ENCODE data around the gene ARHGEF7. TPM values are rescaled to one million over a fixed set of nuclear protein-coding genes. Genes with fewer than 3 reads are reported as not detected.

Gene ARHGEF7
- total RNA-seq, 2 donors from 2014 or later, result 49.5 to 53.5 TPM

DNA sequence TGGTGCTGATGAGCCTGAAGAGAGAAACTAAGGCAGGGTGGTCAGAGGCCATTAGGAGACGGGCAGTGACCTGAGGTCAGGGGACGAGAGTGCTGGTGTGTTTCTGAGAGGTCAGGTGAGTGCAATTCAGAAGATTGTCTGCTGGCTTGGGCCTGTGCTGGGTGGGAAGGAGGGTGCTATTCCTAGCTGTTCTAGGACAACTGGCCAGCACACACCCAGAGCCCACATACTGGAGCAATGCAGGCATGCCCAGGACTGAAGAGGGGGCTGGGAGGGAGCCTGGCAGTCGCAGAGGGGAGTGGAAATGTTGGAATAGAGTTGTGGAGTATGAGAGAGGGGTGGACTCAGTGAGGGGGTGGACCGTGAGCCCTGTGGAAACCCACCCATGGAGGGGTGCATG is 16.5 kb downstream of the ARHGEF7 start:
- no peaks in the 10 kb centered on the region for H3K4me1 ChIP-seq (ENCODE audit: control insufficient read depth, insufficient read depth, low read length)
- H3K27me3 ChIP-seq (ENCODE audit: control insufficient read depth, insufficient read depth, low read length, poor library complexity, severe bottlenecking), result peaks cover 9% of the 10 kb centered on the region
- DNase-seq, result peak; percentile 29
- WGBS, 2 experiments (ENCODE audit: insufficient coverage in 1 of 2, insufficient read length in 1 of 2), result 82 to 86% methylated on average over 2 to 4 of the region's 4 CpGs
- peaks cover 21% of the 10 kb centered on the region for H3K27me3 Mint-ChIP-seq (ENCODE audit: insufficient read depth)
- H3K9me3 ChIP-seq (ENCODE audit: control insufficient read depth, low read length), result no peaks in the 10 kb centered on the region
- no peak overlapping the region for H3K4me3 Mint-ChIP-seq
- no peak overlapping the region for H3K9ac ChIP-seq (ENCODE audit: extremely low read depth, low read length, poor library complexity, severe bottlenecking)
- H3K4me3 ChIP-seq (ENCODE audit: low read length), result no peak overlapping the region
- H3K36me3 ChIP-seq (ENCODE audit: control insufficient read depth, insufficient read depth, low read length), result no peaks in the 10 kb centered on the region
- no peak overlapping the region for H3K27ac Mint-ChIP-seq
- TF ChIP-seq, protein P1, sequence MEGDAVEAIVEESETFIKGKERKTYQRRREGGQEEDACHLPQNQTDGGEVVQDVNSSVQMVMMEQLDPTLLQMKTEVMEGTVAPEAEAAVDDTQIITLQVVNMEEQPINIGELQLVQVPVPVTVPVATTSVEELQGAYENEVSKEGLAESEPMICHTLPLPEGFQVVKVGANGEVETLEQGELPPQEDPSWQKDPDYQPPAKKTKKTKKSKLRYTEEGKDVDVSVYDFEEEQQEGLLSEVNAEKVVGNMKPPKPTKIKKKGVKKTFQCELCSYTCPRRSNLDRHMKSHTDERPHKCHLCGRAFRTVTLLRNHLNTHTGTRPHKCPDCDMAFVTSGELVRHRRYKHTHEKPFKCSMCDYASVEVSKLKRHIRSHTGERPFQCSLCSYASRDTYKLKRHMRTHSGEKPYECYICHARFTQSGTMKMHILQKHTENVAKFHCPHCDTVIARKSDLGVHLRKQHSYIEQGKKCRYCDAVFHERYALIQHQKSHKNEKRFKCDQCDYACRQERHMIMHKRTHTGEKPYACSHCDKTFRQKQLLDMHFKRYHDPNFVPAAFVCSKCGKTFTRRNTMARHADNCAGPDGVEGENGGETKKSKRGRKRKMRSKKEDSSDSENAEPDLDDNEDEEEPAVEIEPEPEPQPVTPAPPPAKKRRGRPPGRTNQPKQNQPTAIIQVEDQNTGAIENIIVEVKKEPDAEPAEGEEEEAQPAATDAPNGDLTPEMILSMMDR (conservative IDR thresholded peaks at IDR 0.05), result no peak
- H3K4me1 Mint-ChIP-seq, result no peaks in the 10 kb centered on the region
- H3K36me3 Mint-ChIP-seq (ENCODE audit: low read depth), result no peaks in the 10 kb centered on the region
- no peaks in the 10 kb centered on the region for H3K9me3 Mint-ChIP-seq
- H3K27ac ChIP-seq (ENCODE audit: low read depth, low read length), result no peak overlapping the region

DNA sequence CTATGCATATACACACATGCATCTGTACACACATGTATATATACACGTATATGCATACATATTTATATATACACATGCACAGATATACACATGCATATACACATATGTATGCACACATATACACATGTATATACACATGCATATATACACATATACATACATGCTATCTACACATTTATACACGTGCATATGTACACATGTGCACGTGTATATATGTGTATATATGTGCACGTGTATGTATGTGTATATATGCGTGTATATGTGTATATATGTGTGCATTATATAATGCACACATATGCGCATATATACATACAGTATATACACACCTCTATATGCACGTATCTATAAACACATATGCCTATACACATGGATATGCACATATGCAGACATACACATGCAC is 17.8 kb downstream of the ARHGEF7 start:
- H3K4me3 Mint-ChIP-seq, result no peak overlapping the region
- no peak for DNase-seq
- H3K27ac Mint-ChIP-seq, result no peak overlapping the region
- no peaks in the 10 kb centered on the region for H3K9me3 ChIP-seq (ENCODE audit: control insufficient read depth, low read length)
- no peaks in the 10 kb centered on the region for H3K36me3 Mint-ChIP-seq (ENCODE audit: low read depth)
- H3K36me3 ChIP-seq (ENCODE audit: control insufficient read depth, insufficient read depth, low read length), result no peaks in the 10 kb centered on the region
- no peaks in the 10 kb centered on the region for H3K4me1 ChIP-seq (ENCODE audit: control insufficient read depth, insufficient read depth, low read length)
- H3K4me3 ChIP-seq (ENCODE audit: low read length), result no peak overlapping the region
- no peaks in the 10 kb centered on the region for H3K4me1 Mint-ChIP-seq
- H3K9me3 Mint-ChIP-seq, result no peaks in the 10 kb centered on the region
- peaks cover 9% of the 10 kb centered on the region for H3K27me3 ChIP-seq (ENCODE audit: control insufficient read depth, insufficient read depth, low read length, poor library complexity, severe bottlenecking)
- H3K27me3 Mint-ChIP-seq (ENCODE audit: insufficient read depth), result peaks cover 29% of the 10 kb centered on the region
- TF ChIP-seq, protein P1 (conservative IDR thresholded peaks at IDR 0.05), result no peak
- no peak overlapping the region for H3K27ac ChIP-seq (ENCODE audit: low read depth, low read length)
- 95 to 100% methylated on average over 2 to 3 of the region's 7 CpGs for WGBS, 2 experiments (ENCODE audit: insufficient coverage in 1 of 2, insufficient read length in 1 of 2)
- H3K9ac ChIP-seq (ENCODE audit: extremely low read depth, low read length, poor library complexity, severe bottlenecking), result no peak overlapping the region

DNA sequence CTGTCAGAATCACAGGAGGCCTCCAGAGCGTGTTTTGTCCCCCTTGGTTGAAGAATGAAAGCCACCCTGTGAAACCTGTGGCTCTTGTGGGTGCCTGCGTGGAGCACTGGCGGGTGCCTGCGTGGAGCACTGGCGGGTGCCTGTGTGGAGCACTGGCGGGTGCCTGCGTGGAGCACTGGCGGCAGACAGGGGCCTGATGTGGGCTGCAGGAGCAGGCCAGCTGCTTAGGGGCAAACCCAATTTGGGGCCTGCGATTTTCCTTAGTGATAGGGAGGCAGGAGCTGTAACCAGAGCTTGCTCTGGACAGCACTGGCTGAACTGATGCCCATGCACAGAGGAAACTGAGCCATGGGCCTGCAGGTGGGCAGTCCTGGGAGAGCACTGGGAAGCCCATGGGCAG is 24.3 kb downstream of the ARHGEF7 start:
- peaks cover 37% of the 10 kb centered on the region for H3K27me3 Mint-ChIP-seq (ENCODE audit: insufficient read depth)
- no peak overlapping the region for H3K27ac Mint-ChIP-seq
- Histone ChIP-seq H3K9ac (ENCODE audit: extremely low read depth, low read length, poor library complexity, severe bottlenecking) (no peak overlapping the region), H3K4me1 (ENCODE audit: control insufficient read depth, insufficient read depth, low read length) (no peaks in the 10 kb centered on the region), H3K27me3 (ENCODE audit: control insufficient read depth, insufficient read depth, low read length, poor library complexity, severe bottlenecking) (peaks cover 16% of the 10 kb centered on the region), H3K27ac (ENCODE audit: low read depth, low read length) (no peak overlapping the region), H3K36me3 (ENCODE audit: control insufficient read depth, insufficient read depth, low read length) (no peaks in the 10 kb centered on the region), H3K4me3 (ENCODE audit: low read length) (no peak overlapping the region), H3K9me3 (ENCODE audit: control insufficient read depth, low read length) (no peaks in the 10 kb centered on the region)
- H3K4me1 Mint-ChIP-seq, result no peaks in the 10 kb centered on the region
- H3K4me3 Mint-ChIP-seq, result no peak overlapping the region
- no peaks in the 10 kb centered on the region for H3K9me3 Mint-ChIP-seq
- no peaks in the 10 kb centered on the region for H3K36me3 Mint-ChIP-seq (ENCODE audit: low read depth)
- TF ChIP-seq, protein P1 (conservative IDR thresholded peaks at IDR 0.05), result no peak
- no peak for DNase-seq
- 87 to 91% methylated on average over 3 to 9 of the region's 9 CpGs for WGBS, 2 experiments (ENCODE audit: insufficient coverage in 1 of 2, insufficient read length in 1 of 2)
